LNCAP (cell line): ENCODE results near the gene SIRT5.

Experiments used
- TF ChIP-seq, protein P1 (sequence below): fragments of 450-650 bp; IDR thresholded peaks from 2 replicates; pipeline ENCODE4 v1.5.1; 2017; ENCODE audit warnings: mild to moderate bottlenecking

The SIRT5 gene

GRCh38 chr6:13643125-13643524 lies 68.7 kb downstream of the SIRT5 start:
- TF ChIP-seq, protein P1, sequence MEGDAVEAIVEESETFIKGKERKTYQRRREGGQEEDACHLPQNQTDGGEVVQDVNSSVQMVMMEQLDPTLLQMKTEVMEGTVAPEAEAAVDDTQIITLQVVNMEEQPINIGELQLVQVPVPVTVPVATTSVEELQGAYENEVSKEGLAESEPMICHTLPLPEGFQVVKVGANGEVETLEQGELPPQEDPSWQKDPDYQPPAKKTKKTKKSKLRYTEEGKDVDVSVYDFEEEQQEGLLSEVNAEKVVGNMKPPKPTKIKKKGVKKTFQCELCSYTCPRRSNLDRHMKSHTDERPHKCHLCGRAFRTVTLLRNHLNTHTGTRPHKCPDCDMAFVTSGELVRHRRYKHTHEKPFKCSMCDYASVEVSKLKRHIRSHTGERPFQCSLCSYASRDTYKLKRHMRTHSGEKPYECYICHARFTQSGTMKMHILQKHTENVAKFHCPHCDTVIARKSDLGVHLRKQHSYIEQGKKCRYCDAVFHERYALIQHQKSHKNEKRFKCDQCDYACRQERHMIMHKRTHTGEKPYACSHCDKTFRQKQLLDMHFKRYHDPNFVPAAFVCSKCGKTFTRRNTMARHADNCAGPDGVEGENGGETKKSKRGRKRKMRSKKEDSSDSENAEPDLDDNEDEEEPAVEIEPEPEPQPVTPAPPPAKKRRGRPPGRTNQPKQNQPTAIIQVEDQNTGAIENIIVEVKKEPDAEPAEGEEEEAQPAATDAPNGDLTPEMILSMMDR, result no peak

- TF ChIP-seq, protein P1, result no peak
Measured at GRCh38 chr6:13648850-13649249, 74.4 kb downstream of the SIRT5 start.

DNA sequence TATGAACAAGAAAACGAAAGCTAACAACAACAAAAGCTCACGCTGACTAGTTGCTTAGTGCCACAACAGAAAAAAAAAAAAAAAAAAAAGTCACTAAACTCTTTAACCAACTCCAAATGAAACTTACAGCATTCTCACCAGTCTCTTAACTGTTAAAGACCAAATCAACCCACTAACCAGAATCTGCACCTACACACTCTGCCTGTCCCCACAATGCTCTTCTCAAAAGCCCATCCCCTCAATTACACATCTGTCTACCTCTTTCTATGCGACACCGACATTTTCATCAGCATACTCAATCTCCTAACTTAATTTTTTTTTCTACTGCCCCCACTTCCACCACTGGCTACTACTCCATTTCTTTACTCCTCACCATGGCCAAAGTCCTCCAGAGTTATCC lies 75.0 kb downstream of the SIRT5 start:
- TF ChIP-seq, protein P1, result no peak

DNA sequence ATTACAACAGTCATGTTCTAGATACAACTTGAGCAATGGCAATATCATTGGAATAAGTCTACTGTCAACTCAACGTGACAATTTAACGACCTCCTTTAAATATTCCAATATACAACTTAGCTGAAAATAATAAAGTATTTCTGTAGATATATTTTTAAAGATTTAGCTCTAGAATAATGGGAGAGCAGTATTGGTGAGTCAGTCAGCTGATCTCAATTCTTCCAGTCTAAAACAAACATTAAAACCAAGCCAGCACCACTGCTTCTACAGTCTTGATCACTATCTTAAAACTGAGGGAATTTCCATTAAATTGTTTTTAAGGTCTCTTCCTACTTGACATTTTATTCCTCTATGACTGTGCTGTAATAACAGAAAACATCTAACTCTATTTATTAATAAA lies 78.9 kb downstream of the SIRT5 start:
- TF ChIP-seq, protein P1, result no peak

DNA sequence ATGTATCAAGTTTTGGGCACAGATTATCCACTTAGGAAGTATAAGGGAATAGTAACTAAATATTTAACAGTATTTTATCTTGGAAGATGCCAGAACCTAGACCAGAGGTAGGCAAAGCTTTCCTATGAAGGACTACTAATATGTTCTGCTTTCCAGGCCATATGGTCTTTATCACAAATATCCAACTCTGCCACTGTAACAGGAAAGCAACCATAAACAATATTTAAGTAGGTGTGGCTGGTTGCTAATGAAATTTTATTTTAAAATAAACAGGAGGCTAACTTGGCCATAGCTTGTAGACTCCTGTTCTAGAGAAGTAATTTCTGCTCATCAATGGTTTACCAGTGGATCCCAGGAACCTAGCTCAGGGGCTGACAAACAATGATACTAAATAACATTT lies 80.1 kb downstream of the SIRT5 start:
- TF ChIP-seq, protein P1, result no peak

DNA sequence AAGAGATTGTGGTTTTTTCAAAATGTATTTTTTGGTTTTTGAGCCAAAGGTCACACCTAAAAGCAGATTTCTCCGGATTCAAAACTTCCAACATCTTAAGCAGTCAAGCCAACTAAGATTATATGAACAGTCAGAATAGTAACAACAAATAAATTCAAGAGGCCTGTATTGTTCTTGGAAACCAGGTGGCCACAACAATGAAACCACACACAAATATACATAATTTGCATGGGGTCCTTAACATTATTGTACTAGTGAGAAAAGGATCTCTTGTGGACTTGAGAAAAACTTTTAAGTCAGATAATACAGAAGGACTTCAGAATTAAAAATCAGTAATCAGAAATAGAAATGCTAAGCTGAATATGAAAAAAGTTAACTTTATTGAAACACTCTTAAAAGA lies 81.3 kb downstream of the SIRT5 start:
- TF ChIP-seq, protein P1, result no peak

DNA sequence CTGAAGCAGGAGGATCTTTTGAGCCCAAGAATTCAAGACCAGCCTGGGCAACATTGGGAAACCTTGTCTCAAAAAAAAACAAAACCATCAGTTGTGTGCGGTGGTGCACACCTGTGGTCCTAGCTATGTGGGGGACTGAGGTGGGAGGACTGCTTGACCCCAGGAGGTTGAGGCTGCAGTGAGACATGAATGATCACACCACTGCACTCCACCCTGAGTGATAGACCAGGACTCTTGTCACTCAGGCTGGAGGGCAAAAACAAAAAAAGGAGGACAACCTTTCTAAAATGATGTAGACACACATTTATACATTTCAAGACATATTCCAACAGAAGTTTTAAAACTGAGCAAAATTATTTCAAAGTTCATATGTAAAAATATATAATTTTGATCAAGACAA lies 85.9 kb downstream of the SIRT5 start:
- TF ChIP-seq, protein P1, result no peak

DNA sequence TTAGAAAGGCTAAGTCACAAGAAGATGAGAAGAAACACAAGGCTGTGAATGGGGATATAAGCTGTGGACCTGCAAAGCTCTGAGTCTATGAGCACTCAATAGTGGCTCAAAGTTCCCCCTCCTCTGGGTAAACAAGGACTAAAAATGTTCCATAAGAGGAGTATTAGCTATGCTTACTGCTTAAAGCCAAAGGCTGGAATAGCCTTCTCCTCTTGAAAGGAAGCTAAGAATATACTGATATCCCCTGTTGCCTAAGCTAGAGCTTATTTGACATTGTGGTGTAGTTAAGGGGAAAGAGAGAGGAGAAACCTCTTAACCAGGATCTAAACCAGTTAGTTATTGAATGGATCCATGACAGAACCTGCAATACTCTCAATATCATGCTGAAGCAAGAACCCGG lies 86.5 kb downstream of the SIRT5 start:
- TF ChIP-seq, protein P1, result no peak
